IPS DF 6.9 (cell line): ENCODE data around the gene TAF3.
A peak's percentile ranks its signal among the peaks of the same experiment; 100 is the strongest.
"Not testable (repeated sequence)": the region's sequence is repeated elsewhere in the genome, so short reads cannot be mapped to it uniquely, and the experiment has no call there.

ENCODE experiments used
- DNase-seq: peaks from one replicate; pipeline ENCODE4 v3.0.0-alpha.2; 2013; ENCODE audit warnings: low read depth, low spot score
- H3K27ac ChIP-seq: one replicate; pipeline ENCODE4 v1.5.1; 2013; ENCODE audit warnings: low read length, control low read depth
- H3K27me3 ChIP-seq: 2 replicates; pipeline ENCODE4 v1.6.1; 2013; ENCODE audit warnings: mild to moderate bottlenecking, low read length; ENCODE audit not compliant: control insufficient read depth, insufficient read depth
- H3K36me3 ChIP-seq: 2 replicates; pipeline ENCODE4 v1.6.1; 2013; ENCODE audit warnings: low read length; ENCODE audit not compliant: control insufficient read depth, insufficient read depth
- H3K4me1 ChIP-seq: 2 replicates; pipeline ENCODE4 v1.6.1; 2013; ENCODE audit warnings: low read length; ENCODE audit not compliant: control insufficient read depth, insufficient read depth
- H3K4me3 ChIP-seq: 2 replicates; pipeline ENCODE4 v1.5.1; 2013; ENCODE audit warnings: mild to moderate bottlenecking, low read length
- H3K9me3 ChIP-seq: 2 replicates; pipeline ENCODE4 v1.6.1; 2013; ENCODE audit warnings: low read length, inconsistent platforms; ENCODE audit not compliant: control insufficient read depth, insufficient read depth
- WGBS: extraction: QIAGEN DNeasy Blood & Tissue Kit; methylation state at CpG from one replicate; pipeline ENCODE4 v1.1.7; 2013; ENCODE audit warnings: mixed read lengths, missing lambda C conversion rate; ENCODE audit not compliant: insufficient read length, insufficient coverage; 5-methylcytosine and 5-hydroxymethylcytosine counted together

Gene TAF3

DNA sequence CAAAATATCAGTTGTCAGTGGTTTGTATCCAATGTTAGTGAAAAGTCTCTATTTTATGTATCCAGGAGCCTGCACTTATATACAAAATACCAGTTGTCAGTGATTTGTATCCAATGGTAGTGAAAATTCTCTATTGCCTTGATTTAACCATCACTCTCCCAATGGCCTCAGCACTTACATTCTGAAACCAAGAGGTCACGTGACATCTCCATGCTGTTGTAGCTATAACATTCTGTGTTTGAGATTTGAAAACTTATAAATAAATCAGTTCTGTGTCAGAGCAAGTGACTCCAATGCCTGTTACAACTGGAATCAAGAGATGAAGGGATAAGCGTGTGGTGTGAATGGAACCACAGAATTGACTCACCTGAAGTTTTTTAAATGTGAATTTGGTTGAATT, 205.5 kb downstream of the TAF3 start:
- Histone ChIP-seq H3K4me3 (no peak overlapping the region), H3K36me3 (no peaks in the 10 kb centered on the region), H3K27ac (no peak overlapping the region), H3K9me3 (no peaks in the 10 kb centered on the region), H3K27me3 (no peaks in the 10 kb centered on the region), H3K4me1 (no peaks in the 10 kb centered on the region)
- WGBS, result no CpG with 5 or more reads among the region's 2 CpGs
- no peak for DNase-seq

DNA sequence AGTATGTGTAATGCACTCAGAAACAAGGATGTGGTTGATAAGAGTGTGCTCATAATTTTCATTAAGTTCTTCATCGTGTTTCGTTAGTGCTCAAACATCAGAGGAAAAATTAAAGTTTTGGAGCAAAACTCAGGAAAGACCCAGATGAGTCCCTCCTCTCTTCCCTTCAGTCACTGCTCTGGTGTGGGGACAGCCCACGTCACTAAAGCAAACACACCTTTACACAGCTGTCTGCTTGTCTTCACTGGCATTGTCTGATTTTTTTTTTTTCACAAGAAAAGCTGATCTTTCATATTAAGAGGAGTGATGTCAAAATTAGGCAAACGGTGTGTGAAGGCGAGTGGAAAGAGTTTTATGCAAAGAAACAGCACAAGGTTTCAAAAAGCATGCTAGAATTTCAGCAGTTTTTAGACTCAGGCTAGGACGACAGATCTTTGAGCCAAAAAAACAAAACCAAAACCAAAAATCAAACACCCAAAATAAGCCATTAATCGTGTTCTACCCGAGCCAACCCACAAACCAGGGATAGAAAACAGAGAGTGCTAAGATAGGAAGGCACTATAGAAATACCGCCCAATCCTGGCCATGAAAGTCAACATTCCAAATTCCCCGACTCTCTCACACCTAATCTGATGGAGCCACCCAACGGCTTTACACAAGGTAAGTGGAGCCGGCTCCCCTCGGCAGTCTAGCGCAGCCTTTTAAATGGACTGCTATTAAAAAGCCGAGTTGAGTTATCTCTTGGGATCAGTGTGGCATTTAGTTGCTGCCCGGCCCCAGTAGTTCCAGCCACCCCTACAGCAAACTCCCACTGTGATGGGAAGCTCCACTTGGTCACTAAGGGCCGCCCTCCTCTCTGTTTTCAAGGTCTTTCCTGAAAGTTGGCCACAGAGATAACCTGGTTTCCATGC, 208.3 kb downstream of the TAF3 start:
- Histone ChIP-seq H3K27me3 (no peaks in the 10 kb centered on the region; the same call in 1 of the 2 replicates), H3K4me3 (no peak overlapping the region), H3K27ac (no peak overlapping the region), H3K36me3 (no peaks in the 10 kb centered on the region), H3K9me3 (no peaks in the 10 kb centered on the region), H3K4me1 (no peaks in the 10 kb centered on the region)
- DNase-seq, result no peak
- WGBS, result no CpG with 5 or more reads among the region's 17 CpGs

DNA sequence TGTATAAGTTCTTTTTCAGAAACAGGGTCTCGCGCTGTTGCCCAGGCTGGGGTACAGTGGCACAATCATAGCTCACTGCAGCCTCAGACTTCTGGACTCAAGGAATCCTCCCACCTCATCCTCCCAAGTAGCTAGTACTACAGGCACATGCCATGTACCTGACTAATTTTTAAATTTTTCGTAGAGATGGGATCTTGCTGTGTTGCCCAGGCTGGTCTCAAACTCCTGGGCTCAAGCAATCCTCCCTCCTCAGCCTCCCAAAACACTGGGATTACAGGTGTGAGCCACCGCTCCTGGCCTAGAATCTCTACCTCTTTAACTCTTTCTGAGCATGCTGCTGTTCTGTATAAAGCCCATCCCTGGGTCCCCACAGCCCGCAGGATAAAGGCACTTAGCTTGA, 212.9 kb downstream of the TAF3 start:
- not testable (repeated sequence) for H3K36me3 ChIP-seq, H3K9me3 ChIP-seq, H3K4me3 ChIP-seq, DNase-seq, H3K27ac ChIP-seq, H3K4me1 ChIP-seq
- peaks cover 31% of the 10 kb centered on the region for H3K27me3 ChIP-seq
- WGBS, result no CpG with 5 or more reads among the region's 5 CpGs

GRCh38 chr10:8032558-8032957, 214.3 kb downstream of the TAF3 start:
- no peak for DNase-seq
- H3K27ac ChIP-seq, result no peak overlapping the region
- no peaks in the 10 kb centered on the region for H3K9me3 ChIP-seq
- H3K4me1 ChIP-seq, result peaks cover 6% of the 10 kb centered on the region
- H3K4me3 ChIP-seq, result no peak overlapping the region
- no CpG with 5 or more reads among the region's 7 CpGs for WGBS
- no peaks in the 10 kb centered on the region for H3K36me3 ChIP-seq
- H3K27me3 ChIP-seq, result peaks cover 44% of the 10 kb centered on the region

GRCh38 chr10:8033812-8034465, 215.6 kb downstream of the TAF3 start:
- Histone ChIP-seq H3K36me3 (no peaks in the 10 kb centered on the region), H3K9me3 (no peaks in the 10 kb centered on the region), H3K4me3 (peak overlapping the region; percentile 9; the same call in 1 of the 2 replicates), H3K4me1 (peaks cover 6% of the 10 kb centered on the region), H3K27ac (no peak overlapping the region), H3K27me3 (peaks cover 57% of the 10 kb centered on the region)
- WGBS, result no CpG with 5 or more reads among the region's 45 CpGs
- DNase-seq, result no peak

- Histone ChIP-seq H3K4me1 (peaks cover 6% of the 10 kb centered on the region), H3K36me3 (no peaks in the 10 kb centered on the region), H3K27me3 (peaks cover 63% of the 10 kb centered on the region), H3K27ac (no peak overlapping the region), H3K4me3 (no peak overlapping the region; the same call in 1 of the 2 replicates), H3K9me3 (no peaks in the 10 kb centered on the region)
- no peak for DNase-seq
- no CpG with 5 or more reads among the region's 37 CpGs for WGBS
Measured at GRCh38 chr10:8034466-8035005, 216.2 kb downstream of the TAF3 start.

GRCh38 chr10:8035006-8035640, 216.8 kb downstream of the TAF3 start:
- no peaks in the 10 kb centered on the region for H3K36me3 ChIP-seq
- DNase-seq, result no peak
- H3K9me3 ChIP-seq, result no peaks in the 10 kb centered on the region
- H3K27ac ChIP-seq, result no peak overlapping the region
- no CpG with 5 or more reads among the region's 32 CpGs for WGBS
- peaks cover 66% of the 10 kb centered on the region for H3K27me3 ChIP-seq
- peaks cover 6% of the 10 kb centered on the region for H3K4me1 ChIP-seq
- H3K4me3 ChIP-seq, result no peak overlapping the region; the same call in 1 of the 2 replicates

DNA sequence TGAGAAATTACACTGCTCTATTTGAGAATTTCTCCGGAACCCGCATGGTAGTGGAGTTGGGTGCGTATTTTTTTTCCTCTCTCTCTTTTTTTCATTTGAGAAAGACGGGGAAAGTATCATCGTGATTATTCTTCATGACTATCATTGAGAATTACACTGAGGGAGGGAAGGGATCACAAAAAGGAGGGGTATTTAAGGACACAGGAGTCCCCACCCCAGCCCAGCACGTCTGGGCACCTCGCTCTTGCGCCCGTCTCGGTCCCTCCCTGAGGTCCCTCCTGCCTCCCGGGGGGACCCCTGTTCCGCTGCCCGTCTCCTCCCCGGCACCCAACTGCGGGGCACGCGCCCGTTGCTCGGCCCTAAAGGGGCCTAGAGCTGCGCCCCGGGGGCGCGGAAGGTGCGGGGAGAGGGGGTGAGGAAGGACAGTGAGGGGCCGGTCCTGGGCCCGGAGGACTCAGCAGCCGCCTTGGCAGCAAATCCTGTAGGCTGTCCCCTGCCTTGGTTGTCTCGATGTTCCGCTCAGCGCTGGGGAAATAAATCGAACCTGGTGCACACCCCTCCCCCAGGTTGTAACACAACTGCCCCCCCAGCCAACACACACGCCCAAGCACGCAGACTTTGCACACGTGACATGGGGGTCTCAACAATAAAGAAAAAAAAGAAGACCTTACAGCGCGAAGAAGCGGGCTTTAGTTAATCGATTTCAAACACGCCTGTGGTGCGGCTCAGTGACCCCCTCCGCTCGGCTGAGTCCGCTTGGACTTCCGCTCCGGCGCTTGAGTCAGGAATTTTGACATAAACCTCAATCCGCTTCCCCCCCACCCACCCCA, 217.6 kb downstream of the TAF3 start:
- no peaks in the 10 kb centered on the region for H3K36me3 ChIP-seq
- no peak overlapping the region for H3K27ac ChIP-seq
- H3K9me3 ChIP-seq, result no peaks in the 10 kb centered on the region
- no peak overlapping the region for H3K4me3 ChIP-seq
- H3K27me3 ChIP-seq, result peaks cover 72% of the 10 kb centered on the region
- WGBS, result no CpG with 5 or more reads among the region's 47 CpGs
- DNase-seq, result no peak
- H3K4me1 ChIP-seq, result peaks cover 6% of the 10 kb centered on the region

- Histone ChIP-seq H3K36me3 (no peaks in the 10 kb centered on the region), H3K4me1 (peaks cover 6% of the 10 kb centered on the region), H3K9me3 (no peaks in the 10 kb centered on the region), H3K4me3 (no peak overlapping the region), H3K27me3 (peaks cover 80% of the 10 kb centered on the region), H3K27ac (no peak overlapping the region)
- no CpG with 5 or more reads among the region's 18 CpGs for WGBS
- no peak for DNase-seq
Measured at GRCh38 chr10:8036506-8037198, 218.3 kb downstream of the TAF3 start.
